Activated T-cell treated with anti-CD3 and anti-CD28 coated beads for 24 hours (primary cell): Measurements from ENCODE around the gene PPP1R14D.
"Not testable (repeated sequence)": the region's sequence is repeated elsewhere in the genome, so short reads cannot be mapped to it uniquely, and the experiment has no call there.

Experiments
- DNase-seq: peaks from one replicate; pipeline ENCODE4 v3.0.0-alpha.2; 2020; ENCODE audit warnings: low read depth

PPP1R14D gene

GRCh38 chr15:40828447-40829036 is at the start of gene PPP1R14D:
PPP1R14D (minus strand) TSS chr15:40828708; CDS start chr15:40828641, 67 bp downstream.
- DNase-seq: no peak

GRCh38 chr15:40877694-40878093 is 49.2 kb upstream of the PPP1R14D start:
- no peak for DNase-seq

GRCh38 chr15:40875991-40876730 is 47.7 kb upstream of the PPP1R14D start:
- DNase-seq: no peak

- DNase-seq: no peak
These were observed 45.4 kb upstream of the PPP1R14D start, which contains the start of gene RHOV for GRCh38 chr15:40873694-40874561. RHOV (minus strand) TSS chr15:40874234; CDS start chr15:40874139, 95 bp downstream.

- DNase-seq: no peak
These were observed 44.5 kb upstream of the PPP1R14D start for GRCh38 chr15:40872791-40873693.

GRCh38 chr15:40871749-40872617 is 43.5 kb upstream of the PPP1R14D start:
- no peak for DNase-seq

GRCh38 chr15:40870716-40871115 is 42.2 kb upstream of the PPP1R14D start:
- no peak for DNase-seq

GRCh38 chr15:40869686-40870085 is 41.2 kb upstream of the PPP1R14D start:
- DNase-seq: no peak

- DNase-seq: no peak
These were observed 38.7 kb upstream of the PPP1R14D start for GRCh38 chr15:40867199-40867598.

- DNase-seq: no peak
These were observed 35.3 kb upstream of the PPP1R14D start for GRCh38 chr15:40863660-40864270.

- not testable (repeated sequence) for DNase-seq
These were observed 32.6 kb upstream of the PPP1R14D start for GRCh38 chr15:40861147-40861546.

- DNase-seq: peak; percentile 74
These were observed 30.8 kb upstream of the PPP1R14D start for GRCh38 chr15:40859206-40859851.

GRCh38 chr15:40858706-40859105 is 30.2 kb upstream of the PPP1R14D start:
- DNase-seq: no peak

GRCh38 chr15:40857601-40858341 is 29.3 kb upstream of the PPP1R14D start:
- DNase-seq: peak; percentile 76

GRCh38 chr15:40856746-40857145 is 28.2 kb upstream of the PPP1R14D start:
- no peak for DNase-seq

- DNase-seq: no peak
These were observed 27.3 kb upstream of the PPP1R14D start for GRCh38 chr15:40855706-40856234.

- DNase-seq: no peak
These were observed 25.7 kb upstream of the PPP1R14D start for GRCh38 chr15:40854161-40854560.

- no peak for DNase-seq
These were observed 24.9 kb upstream of the PPP1R14D start for GRCh38 chr15:40853241-40853890.
